Right lobe of liver (tissue), 4 donors: ENCODE data around the gene ATP1B1.

Source experiments
- POLR2A ChIP-seq: fragments of 450-650 bp; IDR thresholded peaks from one replicate; pipeline ENCODE4 v1.6.1; 2017; ENCODE audit warnings: antibody characterized with exemption, mild to moderate bottlenecking
- TF ChIP-seq, protein P1 (sequence below), 4 donors: fragments of 200-600 bp in 3 of 4; fragments of 450-650 bp in 1 of 4; IDR thresholded peaks; one replicate each; pipeline versions ENCODE4 v1.5.1 to v1.8.0; 2016 to 2022; ENCODE audit warnings: antibody characterized with exemption in 4 of 4, mild to moderate bottlenecking in 2 of 4
- donor health status: DM: no; HTN: no; CAD: no.
- donor health status: DM: no; HTN: no; CAD: no.
- donor health status: DM: no; HTN: yes; CAD: no.

- TF ChIP-seq, protein P1, sequence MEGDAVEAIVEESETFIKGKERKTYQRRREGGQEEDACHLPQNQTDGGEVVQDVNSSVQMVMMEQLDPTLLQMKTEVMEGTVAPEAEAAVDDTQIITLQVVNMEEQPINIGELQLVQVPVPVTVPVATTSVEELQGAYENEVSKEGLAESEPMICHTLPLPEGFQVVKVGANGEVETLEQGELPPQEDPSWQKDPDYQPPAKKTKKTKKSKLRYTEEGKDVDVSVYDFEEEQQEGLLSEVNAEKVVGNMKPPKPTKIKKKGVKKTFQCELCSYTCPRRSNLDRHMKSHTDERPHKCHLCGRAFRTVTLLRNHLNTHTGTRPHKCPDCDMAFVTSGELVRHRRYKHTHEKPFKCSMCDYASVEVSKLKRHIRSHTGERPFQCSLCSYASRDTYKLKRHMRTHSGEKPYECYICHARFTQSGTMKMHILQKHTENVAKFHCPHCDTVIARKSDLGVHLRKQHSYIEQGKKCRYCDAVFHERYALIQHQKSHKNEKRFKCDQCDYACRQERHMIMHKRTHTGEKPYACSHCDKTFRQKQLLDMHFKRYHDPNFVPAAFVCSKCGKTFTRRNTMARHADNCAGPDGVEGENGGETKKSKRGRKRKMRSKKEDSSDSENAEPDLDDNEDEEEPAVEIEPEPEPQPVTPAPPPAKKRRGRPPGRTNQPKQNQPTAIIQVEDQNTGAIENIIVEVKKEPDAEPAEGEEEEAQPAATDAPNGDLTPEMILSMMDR (IDR thresholded peaks at IDR 0.05) = no peak
- TF ChIP-seq POLR2A = no peak
Observed at GRCh38 chr1:169132512-169133227, 26.2 kb downstream of the ATP1B1 start.
